Urothelium cell line (cell line): ENCODE measurements around the gene SLC25A20.
"Not testable (repeated sequence)": the region's sequence is repeated elsewhere in the genome, so short reads cannot be mapped to it uniquely, and the experiment has no call there.

ENCODE experiments used
- DNase-seq: peaks from one replicate; pipeline ENCODE4 v3.0.0; 2011; ENCODE audit warnings: low spot score, mixed read lengths
- FAIRE-seq: peaks from 2 replicates; lab custom pipeline; 2011; peaks lifted over from hg19 to GRCh38; lab: Jason Lieb, UNC

Gene SLC25A20, protein sequence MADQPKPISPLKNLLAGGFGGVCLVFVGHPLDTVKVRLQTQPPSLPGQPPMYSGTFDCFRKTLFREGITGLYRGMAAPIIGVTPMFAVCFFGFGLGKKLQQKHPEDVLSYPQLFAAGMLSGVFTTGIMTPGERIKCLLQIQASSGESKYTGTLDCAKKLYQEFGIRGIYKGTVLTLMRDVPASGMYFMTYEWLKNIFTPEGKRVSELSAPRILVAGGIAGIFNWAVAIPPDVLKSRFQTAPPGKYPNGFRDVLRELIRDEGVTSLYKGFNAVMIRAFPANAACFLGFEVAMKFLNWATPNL

DNA sequence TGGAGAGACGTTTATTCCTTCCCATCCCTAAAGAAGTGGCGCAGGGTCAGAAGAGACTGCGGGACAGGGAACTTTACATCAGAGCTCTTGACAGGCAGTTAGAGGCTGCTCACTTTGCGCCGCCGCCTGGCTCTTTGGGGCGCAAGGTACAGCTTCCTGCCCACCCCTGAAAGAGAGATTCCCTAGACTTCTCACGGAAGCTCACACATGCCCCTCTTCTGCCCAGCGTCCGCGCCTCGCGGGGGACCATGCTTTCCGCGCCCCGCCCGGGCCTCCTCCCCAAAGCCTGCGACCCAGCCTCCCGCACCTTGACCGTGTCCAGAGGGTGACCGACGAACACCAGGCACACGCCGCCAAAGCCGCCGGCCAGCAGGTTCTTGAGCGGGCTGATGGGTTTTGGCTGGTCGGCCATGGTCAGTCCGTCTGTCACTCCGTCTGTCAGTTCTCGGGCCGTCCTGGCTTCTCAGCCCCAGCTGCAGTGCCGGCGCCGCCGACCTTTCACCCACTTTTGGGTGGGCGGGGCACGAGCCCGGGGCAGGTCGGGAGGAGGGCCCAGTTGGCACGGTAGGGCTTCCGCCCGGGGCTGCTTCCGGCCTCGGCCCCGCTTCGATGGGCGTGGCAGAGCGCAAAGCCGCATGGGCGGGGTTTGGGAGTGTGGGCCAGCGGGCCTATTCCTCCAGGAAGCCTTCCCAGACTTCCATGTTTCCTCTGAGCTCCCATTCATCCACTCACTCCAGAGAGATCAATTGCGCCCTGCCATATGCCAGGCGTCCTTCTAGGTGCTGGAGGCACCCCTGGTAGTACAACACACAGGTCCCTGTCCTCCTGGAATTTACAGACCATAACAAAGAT is at the start of gene SLC25A20:
Gene SLC25A20, minus strand, starts transcription at position 500 of the 852 bp plus-strand sequence. Its CDS starts 88 bp downstream, at position 412.
- DNase-seq, result peak; percentile 84
- no peak for FAIRE-seq

DNA sequence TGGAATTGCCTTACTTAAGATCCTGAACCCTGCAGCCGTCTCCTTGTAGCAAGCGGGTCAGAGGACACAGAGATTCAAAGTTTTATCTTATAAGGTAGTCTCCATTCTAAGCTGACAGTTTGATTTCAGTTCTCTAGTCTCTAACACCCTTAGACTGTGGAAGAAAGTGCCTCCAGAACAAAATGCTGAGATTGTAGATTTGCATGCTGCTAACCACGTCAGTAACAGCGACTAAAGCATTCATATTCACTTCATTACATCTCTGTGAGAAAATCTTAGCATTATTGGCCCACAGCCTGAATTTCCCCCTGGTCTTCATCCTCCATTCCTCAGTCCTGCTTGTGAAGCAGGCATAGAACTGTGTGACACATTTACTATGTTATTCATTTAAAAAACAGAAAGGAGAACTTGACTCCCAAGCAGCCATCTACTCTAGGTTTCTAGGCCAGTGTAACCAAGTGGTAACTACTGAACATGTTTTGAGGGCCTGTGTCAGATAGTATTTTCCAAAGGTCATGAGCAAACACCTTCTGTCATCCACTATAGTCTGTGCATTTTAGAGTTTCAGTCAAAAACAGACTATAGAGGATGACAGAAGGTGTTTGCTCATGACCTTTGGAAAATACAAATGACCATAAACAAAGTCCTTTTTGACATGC is 47.3 kb upstream of the SLC25A20 start:
- FAIRE-seq, result no peak
- DNase-seq, result no peak

DNA sequence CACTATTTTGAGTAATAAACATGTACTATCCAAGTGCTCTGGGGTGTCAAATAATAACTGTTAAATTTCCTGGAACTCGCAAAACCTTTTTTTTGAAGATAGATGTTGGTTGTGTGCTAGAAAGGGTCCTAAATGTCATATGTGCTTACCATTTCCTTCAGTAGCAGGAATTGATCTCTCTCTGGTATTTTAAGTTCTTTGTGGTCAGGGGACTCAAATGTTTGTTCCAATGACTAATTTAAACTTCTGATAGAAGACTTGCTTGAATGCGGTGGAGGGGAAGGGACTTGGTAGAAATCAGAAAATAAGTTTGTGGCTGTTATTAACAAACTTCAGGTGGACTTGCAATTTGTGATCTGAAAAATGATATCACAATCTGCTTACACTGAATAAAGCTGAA is 46.8 kb upstream of the SLC25A20 start:
- DNase-seq, result no peak
- no peak for FAIRE-seq

DNA sequence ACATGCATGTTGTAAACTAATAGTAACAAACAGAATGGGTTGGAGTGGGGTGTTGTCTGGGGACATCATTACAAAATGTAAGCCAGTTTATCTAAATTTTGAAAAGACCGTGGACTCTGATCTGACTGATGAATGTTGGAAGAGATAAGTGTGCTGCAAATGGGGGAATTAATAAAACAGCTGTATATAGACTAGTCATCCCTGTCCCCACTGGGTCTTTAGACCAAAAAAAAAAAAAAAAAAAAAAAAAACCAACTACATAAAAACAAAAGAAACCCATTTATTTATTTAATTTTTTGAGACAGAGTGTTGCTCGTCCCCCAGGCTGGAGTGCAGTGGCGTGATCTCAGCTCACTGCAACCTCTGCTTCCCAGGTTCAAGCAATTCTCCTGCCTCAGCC is 40.0 kb upstream of the SLC25A20 start:
- DNase-seq (no peak), FAIRE-seq (no peak)

DNA sequence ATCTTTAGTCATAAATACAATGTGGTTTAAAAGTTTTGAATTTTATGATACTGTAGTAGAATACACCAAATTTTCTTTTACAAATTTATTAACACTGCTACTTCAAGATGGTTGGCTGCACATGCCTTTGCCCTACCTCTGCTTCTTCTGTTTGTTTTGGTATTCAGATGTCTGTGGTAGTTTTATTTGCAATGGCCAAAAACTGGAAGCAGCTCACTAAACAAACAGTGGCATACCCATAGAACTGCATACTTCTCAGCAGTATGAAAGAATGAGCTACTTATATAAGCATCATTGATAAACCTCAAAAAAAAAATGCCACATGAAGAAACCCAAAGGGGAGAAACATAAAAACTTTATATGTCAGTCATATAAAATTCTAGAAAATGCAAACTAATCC is 39.5 kb upstream of the SLC25A20 start:
- no peak for FAIRE-seq

DNA sequence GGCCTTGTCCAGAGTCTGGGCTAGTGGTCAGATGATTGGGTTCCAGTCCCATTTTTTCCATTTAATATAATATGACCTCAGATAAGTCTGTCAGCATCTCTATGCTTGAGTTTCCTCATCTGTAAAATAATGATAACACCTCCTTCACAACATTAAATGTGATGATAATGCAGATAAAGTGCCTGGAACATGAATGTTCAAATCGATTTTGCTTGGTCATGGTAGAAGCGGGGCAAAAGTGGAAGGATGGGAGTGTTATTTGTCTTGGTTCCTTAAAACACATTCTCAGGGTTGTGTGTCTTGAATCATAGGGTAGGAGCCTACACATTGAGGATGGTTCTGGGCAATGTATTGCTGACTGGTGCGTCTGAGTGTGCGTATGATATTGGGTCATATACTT is 36.8 kb upstream of the SLC25A20 start:
- FAIRE-seq, result peak; percentile 63
- DNase-seq, result no peak

More for the DNA sequence above, 39.5 kb upstream of the SLC25A20 start:
- no peak for DNase-seq

DNA sequence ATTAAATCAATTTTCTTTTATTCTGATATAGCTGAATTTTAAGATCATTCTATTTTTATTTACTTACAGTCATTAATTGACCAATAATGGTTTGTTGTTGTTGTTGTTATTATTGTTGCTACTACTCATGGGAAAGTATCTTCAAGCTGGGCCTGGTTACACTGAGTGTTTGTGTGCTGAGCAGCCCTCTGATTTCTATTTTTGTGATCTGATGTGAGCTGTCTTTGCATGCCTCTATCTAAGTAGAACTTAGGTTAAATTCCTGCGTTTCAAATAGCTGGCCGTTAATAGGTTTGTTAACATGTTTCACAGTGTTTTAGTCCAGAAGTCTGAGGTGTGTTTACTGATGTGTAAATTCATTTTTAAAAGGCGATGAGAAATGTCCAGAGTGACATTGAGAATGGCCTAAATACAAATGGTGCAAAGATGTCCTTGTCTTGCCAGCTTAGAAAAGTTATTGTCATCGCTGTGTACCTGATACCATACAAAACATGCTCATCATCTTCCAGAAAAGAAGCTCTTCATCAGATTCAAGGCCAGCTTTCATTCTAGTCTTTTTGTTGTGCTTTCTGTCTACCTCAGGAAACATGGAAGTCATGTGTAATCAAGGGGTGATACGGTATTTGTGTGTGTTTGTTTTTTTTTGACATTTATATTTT is 35.8 kb upstream of the SLC25A20 start:
- DNase-seq (no peak), FAIRE-seq (no peak)

DNA sequence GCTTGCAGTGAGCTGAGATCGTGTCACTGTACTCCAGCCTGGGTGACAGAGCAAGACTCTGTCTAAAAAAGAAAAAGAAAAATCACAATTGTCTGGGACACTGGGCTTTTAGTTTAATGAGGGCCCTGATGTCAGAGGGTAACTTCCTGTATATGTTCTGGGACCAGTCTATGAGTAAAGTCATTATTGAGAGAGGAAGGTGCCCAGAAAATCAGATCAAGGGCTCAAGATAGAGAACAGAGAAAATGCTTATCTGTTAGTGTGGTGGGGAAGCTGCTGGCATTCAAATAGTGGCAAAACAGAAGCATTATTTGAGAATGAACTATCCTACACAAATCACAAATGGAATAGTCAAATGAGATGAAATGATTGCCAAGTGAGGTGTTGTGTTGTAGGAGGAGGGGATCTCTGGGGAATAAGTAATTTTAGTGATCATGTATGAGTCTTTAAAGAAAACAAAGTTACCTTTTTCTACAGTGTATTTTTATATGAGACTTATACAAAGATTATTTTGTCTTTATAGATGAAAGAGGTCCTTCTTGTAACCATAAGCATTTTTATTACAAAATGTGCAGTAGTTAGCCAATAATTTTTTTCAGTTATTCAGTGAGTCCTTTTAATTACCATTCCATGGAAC is 33.4 kb upstream of the SLC25A20 start:
- FAIRE-seq, result no peak

DNA sequence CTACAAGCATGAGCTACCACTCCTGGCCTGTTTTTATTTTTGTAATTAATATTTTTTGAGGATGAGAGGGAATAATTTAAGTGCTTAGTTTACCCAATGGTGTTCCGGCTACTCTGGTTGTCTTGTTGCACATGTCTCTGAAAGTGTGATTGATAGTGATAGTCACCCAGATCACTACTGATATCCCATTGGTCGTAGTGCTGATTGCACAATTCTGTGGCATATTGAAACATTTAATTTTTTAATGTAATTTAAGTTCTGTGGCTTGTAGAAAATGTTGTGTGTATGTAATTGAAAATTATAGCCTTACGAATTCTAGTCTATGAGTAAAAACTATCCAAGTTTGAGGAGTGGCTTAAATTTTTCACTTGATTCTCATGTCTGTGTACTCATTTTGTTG is 31.9 kb upstream of the SLC25A20 start:
- FAIRE-seq (no peak), DNase-seq (no peak)

More for the DNA sequence above, 33.4 kb upstream of the SLC25A20 start:
- DNase-seq, result no peak

DNA sequence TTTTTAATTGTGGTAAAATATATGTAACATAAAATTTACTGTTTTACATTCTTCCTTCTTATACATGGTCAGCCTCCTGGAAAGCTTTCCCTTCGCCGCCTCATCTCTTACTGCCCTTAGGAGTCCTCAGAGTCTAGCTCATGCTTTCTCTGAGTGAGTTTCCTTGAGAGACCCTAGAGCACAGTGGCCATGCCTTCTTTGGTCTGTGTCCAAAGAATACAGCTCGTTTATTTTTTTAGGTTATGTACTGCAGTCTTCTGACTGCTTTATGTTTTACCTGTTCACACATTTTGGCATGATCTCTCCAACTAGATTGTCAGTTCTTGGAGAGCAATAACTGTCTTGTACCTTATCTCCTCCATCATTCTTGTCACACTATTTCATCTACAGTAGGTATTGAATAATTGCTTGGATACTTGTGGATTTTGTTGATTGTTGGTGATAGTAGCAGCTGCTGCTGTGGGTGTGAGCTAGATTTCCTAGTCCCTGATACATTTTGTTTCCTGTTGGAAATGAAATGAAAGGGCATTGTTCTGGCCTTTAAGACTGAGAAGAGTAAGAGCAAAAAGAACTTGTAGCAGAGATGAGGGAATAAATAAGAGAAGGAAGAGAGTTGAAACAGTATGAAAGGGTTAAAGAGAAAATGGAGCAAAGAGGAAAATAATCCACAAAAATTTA is 30.8 kb upstream of the SLC25A20 start:
- FAIRE-seq, result no peak
- no peak for DNase-seq

DNA sequence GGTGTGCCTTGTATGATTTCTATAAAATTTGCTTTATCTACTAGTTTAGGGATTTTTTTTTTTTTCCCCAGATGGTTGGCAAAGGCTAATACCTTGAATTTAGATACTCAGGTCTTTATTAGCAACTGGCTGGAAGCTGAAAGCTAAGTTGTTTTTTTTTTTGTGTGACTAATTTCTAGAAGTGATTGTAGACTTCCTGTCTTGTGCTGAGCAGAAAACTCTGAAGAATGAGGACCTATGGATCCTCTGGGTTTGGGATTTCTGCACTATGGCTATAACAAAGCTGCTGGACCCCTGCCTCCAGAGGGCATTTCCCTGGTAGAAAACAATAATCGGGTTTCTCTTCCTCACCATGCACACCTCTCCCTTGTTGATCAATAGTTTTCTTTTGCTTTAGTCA is 30.0 kb upstream of the SLC25A20 start:
- FAIRE-seq, result no peak
- no peak for DNase-seq

DNA sequence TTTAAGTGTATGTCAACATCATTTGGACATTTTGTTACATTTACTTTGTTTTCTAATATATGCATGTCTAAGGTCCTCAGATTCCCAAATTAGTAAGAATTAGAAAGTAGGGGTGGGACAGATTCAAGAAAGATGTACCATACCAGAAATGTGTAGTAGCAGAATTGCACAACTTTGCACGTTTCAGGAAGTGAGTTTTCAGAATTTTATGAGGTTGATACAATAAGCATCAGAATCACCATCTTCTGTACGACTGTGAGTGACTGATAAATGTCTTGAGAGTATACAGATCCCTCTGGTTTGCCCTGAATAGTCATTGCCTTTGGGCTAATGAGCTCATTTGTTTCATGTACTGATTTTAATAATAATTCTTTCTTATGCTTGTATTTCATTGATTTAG is 29.2 kb upstream of the SLC25A20 start:
- no peak for FAIRE-seq

DNA sequence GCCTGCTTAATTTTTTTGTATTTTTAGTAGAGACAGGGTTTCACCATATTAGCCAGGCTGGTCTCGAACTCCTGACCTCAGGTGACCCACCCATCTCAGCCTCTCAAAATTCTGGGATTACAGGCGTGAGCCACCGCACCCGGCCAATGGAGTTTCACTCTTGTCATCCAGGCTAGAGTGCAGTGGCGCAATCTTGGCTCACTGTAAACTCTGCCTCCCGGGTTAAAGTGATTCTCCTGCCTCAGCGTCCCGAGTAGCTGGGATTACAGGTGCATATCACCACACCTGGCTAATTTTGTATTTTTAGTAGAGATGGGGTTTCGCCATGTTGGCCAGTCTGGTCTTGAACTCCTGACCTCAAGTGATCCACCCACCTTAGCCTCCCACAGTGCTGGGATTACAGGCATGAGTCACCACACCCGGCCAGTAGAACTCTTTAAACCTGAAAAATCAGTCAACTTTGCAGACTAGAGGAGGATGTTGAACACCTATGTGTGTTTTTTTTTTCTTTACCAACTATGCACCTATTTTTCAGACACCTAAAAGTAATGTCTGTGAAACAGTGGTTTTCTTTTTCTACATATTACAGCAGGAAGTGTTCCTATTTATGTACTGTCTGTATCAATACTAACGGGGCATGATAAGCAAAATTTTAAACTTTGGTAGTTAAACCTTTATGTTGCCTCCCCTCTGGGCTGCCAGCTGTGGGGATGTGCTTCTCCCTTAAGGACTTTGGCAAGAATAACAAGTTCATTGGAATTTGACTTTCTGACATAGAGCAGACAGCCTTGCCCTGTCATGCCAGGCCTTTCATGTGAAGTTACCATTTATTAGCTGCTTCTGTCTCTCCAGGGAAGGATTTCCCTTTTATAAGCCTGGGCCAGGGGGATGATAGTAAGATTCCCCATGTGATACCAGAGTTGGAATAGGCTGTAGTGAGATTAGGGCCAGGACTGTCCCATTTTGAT is 28.0 kb upstream of the SLC25A20 start:
- FAIRE-seq, result no peak

More for the DNA sequence above, 29.2 kb upstream of the SLC25A20 start:
- no peak for DNase-seq

DNA sequence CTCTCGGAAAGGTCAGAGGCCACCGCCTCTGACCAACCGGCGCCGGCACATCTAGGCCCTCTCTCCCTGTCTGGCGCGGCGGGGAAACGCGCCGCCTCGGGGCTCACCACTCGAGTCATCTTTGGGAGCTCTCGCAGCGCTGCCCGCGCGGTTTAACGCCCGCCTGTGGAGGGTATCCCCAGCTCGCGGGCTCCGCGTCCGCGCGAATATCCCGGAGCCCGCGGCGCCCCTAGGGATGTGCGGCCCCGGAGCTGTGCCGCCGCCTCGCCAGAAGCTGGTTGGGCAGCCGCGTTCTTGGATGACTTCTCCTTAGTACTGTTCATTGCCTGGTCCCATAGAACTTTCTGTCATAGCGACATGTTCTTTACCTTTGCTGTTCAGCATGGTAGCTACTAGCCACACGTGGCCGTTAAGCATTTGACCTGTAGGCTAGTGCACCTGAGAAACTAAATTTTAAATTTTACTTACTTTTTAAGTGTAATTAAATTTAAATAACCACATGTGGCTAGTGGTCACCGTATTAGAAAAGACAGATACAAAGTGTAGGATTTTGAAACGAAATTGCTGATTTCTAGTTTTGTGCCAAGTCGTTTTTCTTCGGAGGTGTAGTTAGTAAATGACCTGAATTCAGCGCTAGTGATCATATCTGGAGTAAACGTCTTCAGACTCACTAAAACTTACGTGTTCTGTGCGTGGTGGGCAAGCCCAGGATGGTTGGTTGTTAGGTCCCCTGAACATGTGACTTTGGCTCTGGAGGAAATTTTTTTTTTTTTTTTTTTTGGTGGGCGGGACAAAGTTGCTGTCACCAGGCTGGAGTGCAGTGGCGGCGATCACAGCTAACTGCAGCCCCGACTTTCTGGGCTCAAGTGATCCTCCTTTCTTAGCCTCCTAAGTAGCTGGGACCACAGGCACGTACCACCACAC is 20.8 kb upstream of the SLC25A20 start:
- peak; percentile 62 for DNase-seq
- FAIRE-seq, result no peak

More for the DNA sequence above, 28.0 kb upstream of the SLC25A20 start:
- no peak for DNase-seq

DNA sequence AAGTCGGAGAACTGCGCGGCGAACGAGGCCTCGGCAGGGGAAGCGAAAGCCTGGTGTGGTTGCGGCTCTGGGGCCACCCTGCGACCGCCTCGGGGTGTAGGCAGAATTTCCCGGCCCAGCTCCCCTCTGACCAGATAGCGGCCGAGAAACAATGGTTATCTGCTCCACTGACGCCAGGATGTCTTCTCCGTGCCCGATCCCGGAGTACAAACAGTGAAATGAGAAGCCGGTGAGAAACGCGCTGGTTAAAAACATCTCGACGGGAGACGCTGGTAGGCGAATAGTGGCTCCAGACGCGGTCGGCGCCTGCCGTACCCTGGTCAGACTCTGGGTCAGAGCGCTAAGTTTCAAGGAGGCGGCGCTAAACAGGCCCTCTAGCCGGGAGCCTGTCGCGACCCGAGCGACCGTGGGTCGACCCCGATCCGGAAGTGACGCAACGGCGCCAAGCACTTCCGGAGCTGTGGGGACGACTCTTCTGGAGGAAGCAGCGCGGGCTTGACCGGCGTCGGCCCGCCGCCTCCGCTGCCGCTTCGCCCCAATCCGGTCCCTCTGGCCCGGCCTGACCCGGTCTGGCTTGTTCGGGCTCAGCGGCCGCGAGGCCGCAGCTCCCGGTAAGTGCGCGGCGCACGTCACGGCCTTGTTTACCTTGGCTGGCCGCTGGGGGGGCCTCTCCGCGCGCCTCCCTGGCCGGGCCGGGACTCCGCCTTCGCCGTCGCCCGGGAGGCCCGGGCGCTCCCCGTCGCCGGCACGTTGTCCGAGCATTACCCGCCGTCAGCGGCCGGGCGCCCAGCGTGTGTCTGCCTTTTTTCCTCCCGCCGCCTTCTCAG is 19.9 kb upstream of the SLC25A20 start, which contains the start of gene ARIH2:
Gene ARIH2, plus strand, starts transcription at position 455 of the 827 bp plus-strand sequence. CDS start 8,717 bp downstream, outside the sequence.
- DNase-seq, result peak; percentile 99
- no peak for FAIRE-seq

DNA sequence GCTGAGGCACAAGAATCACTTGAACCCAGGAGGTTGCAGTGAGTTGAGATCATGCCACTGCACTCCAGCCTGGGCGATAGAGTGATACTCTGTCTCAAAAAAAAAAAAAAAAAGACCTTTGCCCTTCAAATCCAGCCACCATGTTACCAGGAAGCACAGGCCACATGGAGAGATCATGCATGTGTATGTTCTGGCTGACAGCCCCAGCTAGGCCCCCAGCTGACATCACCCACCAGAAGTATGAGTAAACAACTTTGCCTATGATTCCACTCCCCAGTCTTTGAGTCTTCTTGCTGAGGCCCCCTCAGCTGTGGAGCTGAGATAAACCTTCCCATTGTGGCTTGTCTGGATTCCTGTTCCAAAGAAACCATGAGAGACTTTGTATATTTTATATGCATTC is 16.6 kb upstream of the SLC25A20 start:
- FAIRE-seq, result no peak
- no peak for DNase-seq

DNA sequence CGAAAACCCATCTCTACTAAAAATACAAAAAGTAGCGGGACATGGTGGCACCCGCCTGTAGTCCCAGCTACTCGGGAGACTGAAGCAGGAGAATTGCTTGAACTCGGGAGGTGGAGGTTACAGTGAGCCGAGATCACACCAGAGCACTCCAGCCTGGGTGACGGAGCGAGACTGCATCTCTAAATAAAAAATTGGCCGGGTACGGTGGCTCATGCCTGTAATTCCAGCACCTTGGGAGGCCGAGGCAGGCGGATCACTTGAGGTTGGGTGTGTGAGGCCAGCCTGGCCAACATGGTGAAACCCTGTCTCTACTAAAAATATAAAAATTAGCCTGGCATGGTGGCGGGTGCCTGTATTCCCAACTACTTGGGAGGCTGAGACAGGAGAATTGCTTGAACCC is 8.3 kb upstream of the SLC25A20 start:
- not testable (repeated sequence) for DNase-seq, FAIRE-seq
